Heart left ventricle (tissue), 16 donors: Measurements from ENCODE around the gene SLC66A2. TPM values are rescaled to one million over a fixed set of nuclear protein-coding genes. Genes with fewer than 3 reads are reported as not detected.

Experiments used
- ATAC-seq, 4 donors: fragments of 200-7000 bp; cut with Tn5 transposase; one replicate each; pipeline ENCODE4 v1.9.1; 2020 to 2022; ENCODE audit warnings: moderate library complexity in 4 of 4, mild to moderate bottlenecking in 3 of 4, moderate number of reproducible peaks in 1 of 4
- DNase-seq, 5 donors: peaks; one replicate each; pipeline ENCODE4 v3.0.0-alpha.2; 2020
- H3K27ac ChIP-seq, 12 donors: fragments of 200-600 bp; sonication (generic) in 4 of 12; one replicate each; pipeline versions ENCODE4 v1.5.0 to v1.8.0; 2016 to 2022; ENCODE audit warnings: mild to moderate bottlenecking in 2 of 12
- H3K27me3 ChIP-seq, 9 donors: fragments of 200-600 bp; sonication (generic) in 2 of 9; one replicate each; pipeline versions ENCODE4 v1.5.1 to v1.8.0; 2016 to 2022; ENCODE audit warnings: mild to moderate bottlenecking in 3 of 9
- H3K36me3 ChIP-seq, 9 donors: fragments of 200-600 bp; sonication (generic) in 2 of 9; one replicate each; pipeline versions ENCODE4 v1.5.0 to v1.8.0; 2018 to 2022; ENCODE audit warnings: mild to moderate bottlenecking in 2 of 9
- H3K4me1 ChIP-seq, 12 donors: fragments of 200-600 bp; sonication (generic) in 4 of 12; one replicate each; pipeline versions ENCODE4 v1.5.0 to v1.8.0; 2016 to 2022; ENCODE audit warnings: mild to moderate bottlenecking in 3 of 12
- H3K4me3 ChIP-seq, 12 donors: fragments of 200-600 bp; sonication (generic) in 4 of 12; one replicate each; pipeline versions ENCODE4 v1.5.0 to v1.8.0; 2017 to 2022; ENCODE audit warnings: mild to moderate bottlenecking in 9 of 12, moderate library complexity in 4 of 12
- H3K9me3 ChIP-seq, 12 donors: fragments of 200-600 bp; sonication (generic) in 4 of 12; one replicate each; pipeline versions ENCODE4 v1.5.0 to v1.8.0; 2016 to 2022; ENCODE audit warnings: mild to moderate bottlenecking in 1 of 12
- POLR2A ChIP-seq, 2 donors: fragments of 450-650 bp; IDR thresholded peaks; one replicate each; pipeline ENCODE4 v1.6.1; 2017; ENCODE audit warnings: antibody characterized with exemption in 2 of 2, mild to moderate bottlenecking in 2 of 2, moderate library complexity in 2 of 2
- WGBS, 4 donors: extraction: QIAGEN DNeasy Blood & Tissue Kit in 2 of 4; methylation state at CpG; one replicate each; pipeline versions ENCODE4 v1.1.5 to v1.1.7; 2013 to 2018; 5-methylcytosine and 5-hydroxymethylcytosine counted together
- intact Hi-C, 10 donors: fragments of 100-400 bp; cut with DNase I; formaldehyde crosslinking; loops; one replicate each; pipeline versions ENCODE4 v1.11.1 to v1.14.2; 2022
- polyA plus RNA-seq, 2 donors: library from polyadenylated mRNA; stranded (reverse); fragments of 200-250 nt; gene quantifications; one replicate each; pipeline ENCODE4 v1.2.3, GENCODE V29; 2013
- total RNA-seq, 9 donors: library from RNA; depleted of rRNA in 2 of 9; stranded (reverse); fragments of >200 nt in 2 of 9; fragmentation: NEBNext Ultra II Directional in 3 of 9; extraction: Animal tissue kit (Norgen Biotek cat#: 25700) in 3 of 9; gene quantifications; one replicate each; pipeline versions ENCODE4 v1.1.0 to v1.2.4, GENCODE V29; 2016 to 2023
- TF ChIP-seq, protein P1 (sequence below), 12 donors: fragments of 200-600 bp; sonication (generic) in 4 of 12; IDR thresholded peaks; one replicate each; pipeline versions ENCODE4 v1.5.0 to v1.8.0; 2018 to 2022; ENCODE audit warnings: antibody characterized with exemption in 12 of 12, mild to moderate bottlenecking in 5 of 12
- donor health status: ischemic (EF 13 %, LVEDD 7.1; RV severe dilation, severe dysfunction).
- donor health status: healthy with polysubstance abuse.
- donor health status: DM: no; HTN: yes; CAD: no.
- donor health status: DM: no; HTN: no; CAD: no.
- donor health status: ischemic (EF 25% LVEDD 6.9; RV normal size, moderate dysfunction).
- donor health status: ischemic (EF 25% LVEDD 5.7; RV mildly dilated, moderate dysfunction).
- donor health status: healthy.
- donor health status: DM: yes; HTN: yes; CAD: no.
- donor health status: ischemic (EF 35%, LVEDD 5.7; RV mildly dilated, moderate dysfunction).
- donor health status: nonischemic (EF 11% LVEDD 7.7; RV severe dilation, severe dysfunction).
- donor health status: DM: yes; HTN: yes; CAD: no.
- donor health status: PGD.
- donor health status: ischemic (EF 29% LVEDD 5.4; RV normal size, mild dysfunction).
- donor health status: nonischemic (EF 23%, LVEDD 6.1; RV moderate dilation, normal function).

Gene SLC66A2
- total and polyA plus RNA-seq, 11 donors: 19.7 to 33.4 (median 26.6) TPM

DNA sequence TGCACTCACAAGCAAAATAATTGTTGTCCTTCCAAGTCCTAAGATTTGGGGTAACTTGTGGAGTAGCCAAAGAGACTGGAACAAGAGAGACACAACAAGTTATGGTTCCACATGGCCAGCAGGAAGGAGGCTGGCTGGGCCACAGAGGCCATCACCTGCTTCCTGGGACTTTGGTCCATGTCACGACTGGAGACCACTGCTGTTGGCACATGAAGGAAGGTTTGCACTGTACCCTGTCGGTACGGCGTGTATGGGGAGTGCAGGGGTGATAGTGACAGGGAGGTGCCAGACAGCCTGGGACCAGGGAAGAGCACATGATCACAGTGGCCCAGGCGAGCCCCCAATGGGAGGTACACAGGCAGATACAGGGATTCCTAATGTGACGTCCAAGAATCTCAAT, 15.5 kb downstream of the SLC66A2 start:
- peaks cover 0 to 42% (median 14%) of the 10 kb centered on the region in 9 donors for H3K36me3 ChIP-seq
- H3K27me3 ChIP-seq: no peaks in the 10 kb centered on the region
- ATAC-seq (no peak), DNase-seq (peak in 1 of 5 donors; percentile 5)
- peaks cover 0 to 26% (median 16%) of the 10 kb centered on the region in 12 donors for H3K4me1 ChIP-seq
- 91 to 98% (median 96%) methylated on average over 6 of the region's 6 CpGs for WGBS, 4 donors
- H3K27ac ChIP-seq: peak overlapping the region in 1 of 12 donors; percentile 78
- no peak overlapping the region for H3K4me3 ChIP-seq
- no peak for TF ChIP-seq POLR2A (IDR thresholded peaks at IDR 0.05)
- TF ChIP-seq, protein P1, sequence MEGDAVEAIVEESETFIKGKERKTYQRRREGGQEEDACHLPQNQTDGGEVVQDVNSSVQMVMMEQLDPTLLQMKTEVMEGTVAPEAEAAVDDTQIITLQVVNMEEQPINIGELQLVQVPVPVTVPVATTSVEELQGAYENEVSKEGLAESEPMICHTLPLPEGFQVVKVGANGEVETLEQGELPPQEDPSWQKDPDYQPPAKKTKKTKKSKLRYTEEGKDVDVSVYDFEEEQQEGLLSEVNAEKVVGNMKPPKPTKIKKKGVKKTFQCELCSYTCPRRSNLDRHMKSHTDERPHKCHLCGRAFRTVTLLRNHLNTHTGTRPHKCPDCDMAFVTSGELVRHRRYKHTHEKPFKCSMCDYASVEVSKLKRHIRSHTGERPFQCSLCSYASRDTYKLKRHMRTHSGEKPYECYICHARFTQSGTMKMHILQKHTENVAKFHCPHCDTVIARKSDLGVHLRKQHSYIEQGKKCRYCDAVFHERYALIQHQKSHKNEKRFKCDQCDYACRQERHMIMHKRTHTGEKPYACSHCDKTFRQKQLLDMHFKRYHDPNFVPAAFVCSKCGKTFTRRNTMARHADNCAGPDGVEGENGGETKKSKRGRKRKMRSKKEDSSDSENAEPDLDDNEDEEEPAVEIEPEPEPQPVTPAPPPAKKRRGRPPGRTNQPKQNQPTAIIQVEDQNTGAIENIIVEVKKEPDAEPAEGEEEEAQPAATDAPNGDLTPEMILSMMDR (IDR thresholded peaks at IDR 0.05): no peak
- intact Hi-C loops: loop anchor here in 1 of 10 donors (10.0 kb wide), 1 partner anchor 49 kb away; the partner anchor contains the start of gene TXNL4A
- peaks cover 0 to 38% (median 16%) of the 10 kb centered on the region in 12 donors for H3K9me3 ChIP-seq

DNA sequence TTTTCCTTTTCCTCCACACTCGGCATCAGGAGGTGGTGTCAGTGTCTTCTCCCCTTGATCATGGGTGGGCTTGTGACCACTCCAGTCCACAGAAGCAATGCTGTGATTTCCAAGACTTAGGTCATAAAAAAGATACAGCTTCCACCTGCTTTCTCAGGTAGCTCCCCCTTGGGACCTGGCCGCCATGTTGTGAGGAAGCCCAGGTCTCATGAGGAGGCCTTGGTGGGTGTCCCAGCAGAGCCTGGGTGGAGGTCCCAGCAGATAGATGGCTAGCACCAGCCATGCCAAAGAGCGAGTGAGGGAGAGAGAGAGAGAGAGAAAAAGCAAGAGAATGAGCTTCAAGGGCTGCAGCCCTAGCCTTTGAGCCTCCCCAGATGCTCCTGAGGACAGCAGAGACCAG, 16.0 kb downstream of the SLC66A2 start:
- DNase-seq: peak in 2 of 5 donors; percentile 1 to 28
- Histone ChIP-seq H3K27me3 (no peaks in the 10 kb centered on the region), H3K4me1 (peaks cover 0 to 25% (median 16%) of the 10 kb centered on the region in 12 donors), H3K27ac (peak overlapping the region in 1 of 12 donors; percentile 78), H3K36me3 (peaks cover 0 to 42% (median 9%) of the 10 kb centered on the region in 9 donors), H3K9me3 (peaks cover 0 to 42% (median 17%) of the 10 kb centered on the region in 12 donors), H3K4me3 (no peak overlapping the region)
- 95 to 100% (median 99%) methylated on average over 3 of the region's 3 CpGs for WGBS, 4 donors
- ATAC-seq: no peak
- intact Hi-C loops: loop anchor here in 1 of 10 donors (10.0 kb wide), 1 partner anchor 49 kb away; the partner anchor contains the start of gene TXNL4A
- TF ChIP-seq, protein P1 (IDR thresholded peaks at IDR 0.05): no peak
- no peak for TF ChIP-seq POLR2A (IDR thresholded peaks at IDR 0.05)

DNA sequence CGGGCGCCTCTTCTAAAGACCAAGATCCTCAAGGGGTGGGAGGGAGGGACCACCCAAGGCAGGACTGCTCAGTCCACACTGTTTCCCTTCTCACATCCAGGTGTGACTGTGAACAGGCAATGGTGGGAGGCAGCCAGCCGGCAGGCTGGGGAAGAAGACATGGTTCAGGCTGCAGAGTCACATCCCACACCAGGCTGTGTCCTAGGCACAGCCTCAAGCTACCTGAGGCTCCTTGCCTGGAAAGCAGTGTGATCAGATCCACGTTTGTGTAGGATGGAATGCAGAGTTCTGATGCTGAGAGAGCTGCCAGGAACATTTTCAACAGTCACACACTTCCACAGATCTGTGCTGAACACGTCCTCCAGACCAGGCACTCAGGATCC, 16.4 kb downstream of the SLC66A2 start:
- peak in 1 of 4 donors; percentile 5 for ATAC-seq
- Histone ChIP-seq H3K27me3 (no peaks in the 10 kb centered on the region), H3K36me3 (peaks cover 0 to 41% (median 6%) of the 10 kb centered on the region in 9 donors), H3K9me3 (peaks cover 0 to 47% (median 21%) of the 10 kb centered on the region in 12 donors), H3K4me1 (peaks cover 0 to 25% (median 16%) of the 10 kb centered on the region in 12 donors), H3K4me3 (no peak overlapping the region), H3K27ac (peak overlapping the region in 3 of 12 donors; percentile 61 to 78 (median 64))
- TF ChIP-seq, protein P1 (IDR thresholded peaks at IDR 0.05): no peak
- TF ChIP-seq POLR2A (IDR thresholded peaks at IDR 0.05): no peak
- DNase-seq: peak in 2 of 5 donors; percentile 14 to 44
- intact Hi-C loops: loop anchor here in 1 of 10 donors (10.0 kb wide), 1 partner anchor 50 kb away; the partner anchor contains the start of gene TXNL4A
- WGBS, 4 donors: 83 to 88% (median 86%) methylated on average over 5 of the region's 5 CpGs

DNA sequence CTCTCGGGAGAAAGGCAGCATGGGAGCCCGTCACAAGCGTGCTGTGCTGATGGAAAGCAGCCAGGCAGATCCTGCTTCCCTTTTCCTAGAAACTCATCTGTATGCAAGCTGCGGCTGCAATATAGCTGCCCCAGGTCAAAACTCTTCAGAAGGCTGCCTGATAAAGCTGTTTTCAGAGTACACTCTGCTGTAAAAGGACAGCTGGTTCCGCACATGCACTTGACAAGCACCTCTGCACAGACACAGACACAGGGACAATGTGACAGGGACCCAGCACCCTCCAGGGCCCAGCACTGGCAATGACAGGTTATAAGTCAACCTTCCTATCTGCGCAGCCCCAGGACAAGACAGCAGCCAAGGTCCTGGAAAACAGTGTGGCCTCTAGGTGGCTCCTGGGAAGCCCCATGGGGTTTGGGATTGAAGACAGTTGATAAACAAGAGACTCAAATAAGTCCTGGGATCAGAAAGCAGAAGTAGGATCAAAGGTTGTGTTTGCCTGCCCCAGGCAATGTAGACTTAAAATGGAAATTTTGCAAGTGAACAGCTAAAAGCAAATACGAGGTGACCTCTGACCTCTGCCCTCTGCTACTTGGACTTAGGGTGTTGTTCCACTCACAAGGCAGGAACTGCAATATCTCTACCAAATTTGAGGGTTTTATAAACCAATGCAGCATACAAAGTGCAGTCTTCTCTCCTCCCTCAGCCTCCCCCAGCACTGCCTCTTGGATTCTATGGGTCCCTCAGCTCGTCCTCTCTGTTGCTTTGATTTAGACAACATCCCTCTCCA, 16.9 kb downstream of the SLC66A2 start:
- DNase-seq (peak; percentile 39 to 68 (median 61)), ATAC-seq (peak; percentile 96 to 98 (median 97))
- no peak for TF ChIP-seq POLR2A (IDR thresholded peaks at IDR 0.05)
- TF ChIP-seq, protein P1 (IDR thresholded peaks at IDR 0.05): peak in 6 of 12 donors; percentile 8 to 47 (median 31)
- Histone ChIP-seq H3K27me3 (no peaks in the 10 kb centered on the region), H3K4me1 (peaks cover 0 to 25% (median 16%) of the 10 kb centered on the region in 12 donors), H3K4me3 (peak overlapping the region in 4 of 12 donors; percentile 3 to 13 (median 8)), H3K27ac (peak overlapping the region in 11 of 12 donors; percentile 14 to 78 (median 57)), H3K36me3 (peaks cover 0 to 43% (median 6%) of the 10 kb centered on the region in 9 donors), H3K9me3 (peaks cover 0 to 52% (median 27%) of the 10 kb centered on the region in 12 donors)
- 43 to 48% (median 47%) methylated on average over 8 of the region's 8 CpGs for WGBS, 4 donors
- intact Hi-C loops: loop anchor here in 1 of 10 donors (10.0 kb wide), 1 partner anchor 50 kb away; the partner anchor contains the start of gene TXNL4A
